ENCODE results near the gene GRID1. TPM values are rescaled to one million over a fixed set of nuclear protein-coding genes. Genes with fewer than 3 reads are reported as not detected.

GRID1 gene
- total and polyA plus RNA-seq, 2 donors: 2.4 to 3.9 TPM

DNA sequence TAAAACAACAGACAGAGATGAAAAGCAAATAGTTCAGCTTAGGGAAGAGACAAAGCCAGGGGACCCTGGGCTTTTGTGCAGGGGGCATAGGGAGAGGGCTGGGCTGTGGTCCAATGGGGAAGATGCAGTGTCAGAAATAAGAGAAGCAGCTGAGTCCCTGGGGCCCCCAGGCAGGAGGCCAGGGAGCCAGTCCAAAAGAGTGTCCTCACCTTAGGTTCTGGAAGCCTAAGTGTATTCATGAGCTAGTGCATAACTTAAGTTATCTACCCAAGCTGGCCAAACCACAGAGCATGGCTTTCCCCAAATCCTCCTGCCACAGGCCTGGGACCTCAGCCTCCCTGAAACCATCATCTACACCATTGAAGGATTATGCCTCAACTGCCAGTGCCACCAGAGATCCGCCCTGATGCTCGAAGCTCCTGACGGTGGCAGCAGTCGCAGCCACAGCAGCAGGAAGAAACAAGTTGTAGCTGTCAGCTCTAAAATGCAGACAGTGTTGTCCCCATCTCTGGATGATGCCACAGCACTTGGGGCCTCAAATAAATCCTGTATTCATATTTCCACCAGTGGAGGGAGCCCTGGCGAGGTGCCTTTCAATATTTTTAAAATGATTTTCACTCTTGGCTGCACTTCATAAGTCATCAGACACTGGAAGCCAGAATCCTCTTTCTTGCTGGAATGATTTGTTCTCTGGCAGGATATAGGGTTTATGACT is 574.6 kb downstream of the GRID1 start:
- Histone ChIP-seq H3K36me3 (ENCODE audit: insufficient read depth) (no peaks in the 10 kb centered on the region), H3K4me3 (ENCODE audit: low read depth, low read length) (no peak overlapping the region), H3K4me1 (ENCODE audit: insufficient read depth) (no peaks in the 10 kb centered on the region), H3K27ac (ENCODE audit: low read depth) (no peak overlapping the region)
- DNase-seq (ENCODE audit: extremely low spot score): peak; percentile 18
- WGBS: 59% methylated on average over 5 of the region's 5 CpGs

GRCh38 chr10:85789982-85790789 is 576.4 kb downstream of the GRID1 start:
- no peaks in the 10 kb centered on the region for H3K4me1 ChIP-seq (ENCODE audit: insufficient read depth)
- no peak for DNase-seq (ENCODE audit: extremely low spot score)
- H3K36me3 ChIP-seq (ENCODE audit: insufficient read depth): no peaks in the 10 kb centered on the region
- no peak overlapping the region for H3K4me3 ChIP-seq (ENCODE audit: low read depth, low read length)
- no peak overlapping the region for H3K27ac ChIP-seq (ENCODE audit: low read depth)
- WGBS: 87% methylated on average over 7 of the region's 7 CpGs

DNA sequence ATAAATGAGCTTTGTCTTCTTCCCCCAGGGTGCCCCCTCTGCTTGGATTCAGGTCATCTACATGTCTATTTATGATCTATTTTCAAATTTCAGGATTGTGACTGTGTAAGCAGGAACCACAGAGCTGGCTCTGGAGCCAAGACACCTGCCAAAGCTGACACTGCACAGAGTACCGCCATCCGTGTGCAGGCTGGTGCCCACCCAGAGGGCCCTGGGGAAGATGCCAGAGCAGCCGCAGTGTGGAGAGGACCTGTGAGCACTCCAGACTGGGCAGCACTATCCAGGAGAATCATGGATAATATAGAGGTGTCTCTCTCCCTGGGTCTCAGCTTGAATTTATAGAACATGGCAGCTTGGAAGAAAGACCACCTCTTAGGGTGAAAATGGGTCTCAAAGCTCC is 577.5 kb downstream of the GRID1 start:
- H3K27ac ChIP-seq (ENCODE audit: low read depth): no peak overlapping the region
- WGBS: 68% methylated on average over 3 of the region's 3 CpGs
- H3K4me1 ChIP-seq (ENCODE audit: insufficient read depth): no peaks in the 10 kb centered on the region
- no peak for DNase-seq (ENCODE audit: extremely low spot score)
- no peak overlapping the region for H3K4me3 ChIP-seq (ENCODE audit: low read depth, low read length)
- H3K36me3 ChIP-seq (ENCODE audit: insufficient read depth): no peaks in the 10 kb centered on the region

- H3K4me1 ChIP-seq (ENCODE audit: insufficient read depth): no peaks in the 10 kb centered on the region
- 78% methylated on average over 4 of the region's 4 CpGs for WGBS
- H3K27ac ChIP-seq (ENCODE audit: low read depth): no peak overlapping the region
- no peaks in the 10 kb centered on the region for H3K36me3 ChIP-seq (ENCODE audit: insufficient read depth)
- no peak for DNase-seq (ENCODE audit: extremely low spot score)
- H3K4me3 ChIP-seq (ENCODE audit: low read depth, low read length): no peak overlapping the region
Measured at GRCh38 chr10:85788570-85788969, 578.0 kb downstream of the GRID1 start.

- H3K4me1 ChIP-seq (ENCODE audit: insufficient read depth): no peaks in the 10 kb centered on the region
- WGBS: 93% methylated on average over 3 of the region's 3 CpGs
- H3K36me3 ChIP-seq (ENCODE audit: insufficient read depth): no peaks in the 10 kb centered on the region
- H3K27ac ChIP-seq (ENCODE audit: low read depth): no peak overlapping the region
- no peak overlapping the region for H3K4me3 ChIP-seq (ENCODE audit: low read depth, low read length)
- no peak for DNase-seq (ENCODE audit: extremely low spot score)
Measured at GRCh38 chr10:85787881-85788280, 578.7 kb downstream of the GRID1 start.

GRCh38 chr10:85787393-85787792 is 579.2 kb downstream of the GRID1 start:
- no peaks in the 10 kb centered on the region for H3K4me1 ChIP-seq (ENCODE audit: insufficient read depth)
- no peak overlapping the region for H3K27ac ChIP-seq (ENCODE audit: low read depth)
- H3K36me3 ChIP-seq (ENCODE audit: insufficient read depth): no peaks in the 10 kb centered on the region
- WGBS: 83% methylated on average over 5 of the region's 5 CpGs
- no peak for DNase-seq (ENCODE audit: extremely low spot score)
- H3K4me3 ChIP-seq (ENCODE audit: low read depth, low read length): no peak overlapping the region

DNA sequence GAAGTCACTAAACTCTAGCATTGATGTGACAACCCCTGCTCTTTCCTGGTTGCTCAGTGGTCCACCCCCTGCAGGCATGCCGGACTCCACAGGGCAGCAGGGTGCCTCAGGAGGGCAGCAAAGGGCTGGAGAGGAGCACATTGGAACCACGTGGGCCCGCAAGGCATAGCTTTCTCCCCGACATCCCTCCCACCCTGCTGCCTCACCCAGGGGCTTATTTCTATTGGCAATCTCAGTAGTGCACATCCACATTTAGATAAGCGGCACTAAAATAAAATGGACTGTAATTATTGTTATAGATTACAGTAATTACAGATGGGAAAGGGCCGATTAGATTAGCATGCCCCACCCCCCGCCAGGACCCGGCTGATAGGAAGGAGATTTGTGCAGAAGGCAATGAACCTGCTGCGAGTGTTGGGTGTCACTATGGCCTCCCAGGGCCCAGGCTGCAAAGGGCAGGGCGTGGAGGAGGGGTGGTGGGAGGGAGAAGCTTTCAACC is 580.1 kb downstream of the GRID1 start:
- H3K27ac ChIP-seq (ENCODE audit: low read depth): no peak overlapping the region
- no peaks in the 10 kb centered on the region for H3K4me1 ChIP-seq (ENCODE audit: insufficient read depth)
- DNase-seq (ENCODE audit: extremely low spot score): no peak
- 57% methylated on average over 10 of the region's 10 CpGs for WGBS
- H3K4me3 ChIP-seq (ENCODE audit: low read depth, low read length): no peak overlapping the region
- no peaks in the 10 kb centered on the region for H3K36me3 ChIP-seq (ENCODE audit: insufficient read depth)

GRCh38 chr10:85784792-85785191 is 581.8 kb downstream of the GRID1 start:
- Histone ChIP-seq H3K4me3 (ENCODE audit: low read depth, low read length) (no peak overlapping the region), H3K36me3 (ENCODE audit: insufficient read depth) (no peaks in the 10 kb centered on the region), H3K27ac (ENCODE audit: low read depth) (no peak overlapping the region), H3K4me1 (ENCODE audit: insufficient read depth) (no peaks in the 10 kb centered on the region)
- WGBS: 75% methylated on average over 5 of the region's 5 CpGs
- no peak for DNase-seq (ENCODE audit: extremely low spot score)

GRCh38 chr10:85781404-85781803 is 585.2 kb downstream of the GRID1 start:
- H3K36me3 ChIP-seq (ENCODE audit: insufficient read depth): no peaks in the 10 kb centered on the region
- no peak overlapping the region for H3K27ac ChIP-seq (ENCODE audit: low read depth)
- H3K4me1 ChIP-seq (ENCODE audit: insufficient read depth): no peaks in the 10 kb centered on the region
- 70% methylated on average over 2 of the region's 2 CpGs for WGBS
- no peak for DNase-seq (ENCODE audit: extremely low spot score)
- H3K4me3 ChIP-seq (ENCODE audit: low read depth, low read length): no peak overlapping the region

GRCh38 chr10:85778074-85778473 is 588.5 kb downstream of the GRID1 start:
- H3K36me3 ChIP-seq (ENCODE audit: insufficient read depth): no peaks in the 10 kb centered on the region
- H3K4me3 ChIP-seq (ENCODE audit: low read depth, low read length): no peak overlapping the region
- no peaks in the 10 kb centered on the region for H3K4me1 ChIP-seq (ENCODE audit: insufficient read depth)
- DNase-seq (ENCODE audit: extremely low spot score): no peak
- 62% methylated on average over 2 of the region's 2 CpGs for WGBS
- no peak overlapping the region for H3K27ac ChIP-seq (ENCODE audit: low read depth)

DNA sequence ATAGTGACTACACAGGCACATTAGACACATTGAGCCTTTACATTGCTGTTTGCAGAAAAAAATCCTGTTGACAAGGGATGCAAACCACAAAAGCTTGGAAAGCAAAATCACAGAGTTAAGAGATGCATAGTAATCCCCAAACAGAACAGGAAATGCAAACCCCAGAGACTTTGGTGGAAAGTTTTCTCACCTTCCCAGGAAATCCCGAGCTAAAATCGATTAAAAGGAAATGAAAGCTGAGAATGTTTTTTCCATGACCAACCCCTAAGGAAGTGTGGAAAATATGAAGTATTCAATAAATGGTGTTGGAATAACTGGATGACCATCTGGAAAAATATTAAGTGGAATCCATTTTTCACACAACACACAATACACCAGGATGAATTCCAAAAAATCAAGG is 598.7 kb downstream of the GRID1 start:
- no peak for DNase-seq (ENCODE audit: extremely low spot score)
- H3K27ac ChIP-seq (ENCODE audit: low read depth): no peak overlapping the region
- WGBS: 64% methylated on average over 2 of the region's 2 CpGs
- no peaks in the 10 kb centered on the region for H3K4me1 ChIP-seq (ENCODE audit: insufficient read depth)
- no peak overlapping the region for H3K4me3 ChIP-seq (ENCODE audit: low read depth, low read length)
- no peaks in the 10 kb centered on the region for H3K36me3 ChIP-seq (ENCODE audit: insufficient read depth)

DNA sequence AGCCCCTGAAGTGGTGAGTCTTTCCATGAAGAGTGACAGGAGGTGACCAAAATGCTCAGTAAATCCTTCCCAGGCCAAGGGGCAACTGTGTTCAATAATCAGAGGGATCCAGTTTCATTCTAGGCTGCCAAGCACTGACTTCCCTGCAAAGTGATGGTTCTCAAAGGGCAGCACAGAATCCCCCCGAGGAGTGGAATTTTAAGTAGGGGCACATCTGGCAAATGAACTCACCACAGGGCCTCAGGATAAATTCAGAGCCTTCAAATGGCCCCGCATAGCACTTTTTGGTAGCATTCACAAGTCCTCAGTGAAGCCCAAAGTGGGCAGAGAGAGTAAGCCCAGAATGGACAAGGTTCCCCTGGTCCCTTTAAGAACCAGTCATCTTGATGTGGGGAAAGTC is 602.5 kb downstream of the GRID1 start:
- Histone ChIP-seq H3K4me1 (ENCODE audit: insufficient read depth) (no peaks in the 10 kb centered on the region), H3K36me3 (ENCODE audit: insufficient read depth) (no peaks in the 10 kb centered on the region), H3K4me3 (ENCODE audit: low read depth, low read length) (no peak overlapping the region), H3K27ac (ENCODE audit: low read depth) (no peak overlapping the region)
- WGBS: 52% methylated on average over 2 of the region's 2 CpGs
- no peak for DNase-seq (ENCODE audit: extremely low spot score)

DNA sequence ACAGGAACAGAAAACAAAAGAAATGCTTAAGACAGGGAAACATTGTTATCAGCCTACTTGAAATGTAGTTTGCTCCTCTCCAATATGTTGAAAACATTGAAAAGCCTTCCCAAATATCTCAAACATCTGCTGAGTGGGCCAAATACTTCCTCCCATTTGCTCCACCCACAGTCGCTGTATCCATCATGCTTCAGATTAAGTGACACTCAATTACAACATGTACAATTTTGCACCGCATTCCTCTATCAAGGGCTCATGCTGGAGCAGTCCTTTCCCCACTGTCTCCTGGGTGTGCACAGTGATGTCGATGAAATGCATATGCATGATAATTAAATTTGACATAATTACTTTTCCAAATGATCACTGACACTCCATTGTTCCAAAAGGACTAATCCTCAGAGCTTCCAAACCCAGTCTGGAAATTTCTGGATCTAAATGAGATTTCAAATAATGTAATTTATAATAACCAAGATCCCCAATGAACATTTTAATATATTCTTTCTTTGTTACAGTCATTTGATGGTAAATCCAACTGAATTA is 604.6 kb downstream of the GRID1 start:
- DNase-seq (ENCODE audit: extremely low spot score): no peak
- WGBS: 83% methylated on average over 3 of the region's 3 CpGs

More for the DNA sequence above, 604.6 kb downstream of the GRID1 start:
- Histone ChIP-seq H3K36me3 (ENCODE audit: insufficient read depth) (no peaks in the 10 kb centered on the region), H3K27ac (ENCODE audit: low read depth) (no peak overlapping the region), H3K4me3 (ENCODE audit: low read depth, low read length) (no peak overlapping the region), H3K4me1 (ENCODE audit: insufficient read depth) (no peaks in the 10 kb centered on the region)

Data from urinary bladder (tissue), 4 donors.